ENCODE measurements around the gene KHDC1L. TPM values are rescaled to one million over a fixed set of nuclear protein-coding genes. Genes with fewer than 3 reads are reported as not detected.

Gene KHDC1L
- total RNA-seq: not detected in 2 replicates

GRCh38 chr6:73225396-73225795 is at the start of gene KHDC1L:
Gene KHDC1L (minus strand): TSS chr6:73225496. CDS start chr6:73225408, 88 bp downstream.

DNA sequence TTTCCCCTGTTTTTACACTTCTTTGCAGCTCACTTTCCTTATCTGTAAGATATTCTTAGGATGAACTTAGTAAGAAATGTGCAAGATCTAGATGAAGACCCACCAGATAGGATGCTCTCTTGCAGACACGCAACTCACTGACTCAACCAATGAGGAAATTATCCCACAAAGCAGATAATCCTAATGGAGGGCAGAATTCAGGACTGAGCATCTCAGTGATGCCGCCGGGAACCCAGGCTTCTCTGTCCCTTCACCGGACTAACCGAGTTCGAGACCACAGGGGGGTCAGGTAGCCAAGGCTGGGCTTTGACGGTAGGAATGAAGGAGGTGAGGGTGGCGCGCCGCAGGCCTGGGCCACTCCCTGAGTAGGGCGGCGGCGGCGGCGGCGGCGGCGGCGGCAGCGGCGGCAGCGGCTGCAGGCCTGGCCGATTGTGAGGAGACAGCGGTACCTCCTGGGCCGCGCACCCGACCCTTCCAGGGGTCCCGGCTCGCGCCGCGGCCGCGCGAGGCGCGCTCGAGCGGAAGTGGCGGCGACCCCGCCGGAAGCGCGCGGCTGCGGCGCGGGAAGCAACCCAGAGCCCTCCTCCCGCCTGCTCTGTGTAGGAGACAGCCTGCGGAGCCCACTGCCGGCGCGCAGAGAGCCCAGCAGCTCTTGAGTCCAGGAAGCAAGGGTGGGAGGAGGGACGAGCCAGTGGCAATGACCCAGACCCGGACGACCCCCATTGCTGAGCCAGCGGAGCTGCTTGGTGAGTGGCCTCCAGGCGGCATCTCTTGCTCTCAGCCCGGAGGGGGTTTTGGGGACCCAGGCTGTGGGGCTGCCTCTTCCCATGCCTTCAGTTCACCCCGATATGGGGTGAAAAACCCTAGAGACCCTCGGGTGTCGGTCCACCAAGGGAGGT is 37.6 kb upstream of the KHDC1L start, which contains the start of gene KHDC1:
KHDC1 (minus strand) TSS at position 526 of the 899 bp plus-strand sequence. CDS start 20,679 bp downstream, outside the sequence.

Other genes starting within 250 kb of the KHDC1L start
- gene KHDC1, start 37.7 kb upstream of the KHDC1L start, total RNA-seq: 1.9 and 2.0 TPM in 2 replicates
- gene DPPA5, start 128.8 kb upstream of the KHDC1L start, total RNA-seq: not detected in 2 replicates
- gene KHDC3L, start 137.2 kb upstream of the KHDC1L start, total RNA-seq: not detected in 2 replicates
- gene OOEP, start 144.4 kb upstream of the KHDC1L start, total RNA-seq: not detected in 2 replicates
- gene DDX43, start 169.3 kb upstream of the KHDC1L start, total RNA-seq: 0.65 and 1.5 TPM in 2 replicates
- gene CGAS, start 226.8 kb upstream of the KHDC1L start, total RNA-seq: 7.8 and 13.5 TPM in 2 replicates
- gene MTO1, start 236.2 kb upstream of the KHDC1L start, total RNA-seq: 19.2 and 26.9 TPM in 2 replicates

Measured in epithelial cell of umbilical artery (primary cell).